Activated CD8-positive, alpha-beta memory T cell treated with anti-CD3 and anti-CD28 coated beads for 48 hours (primary cell): ENCODE measurements around the gene LAMB1.
"Not testable (repeated sequence)": the region's sequence is repeated elsewhere in the genome, so short reads cannot be mapped to it uniquely, and the experiment has no call there.

Experiments used
- DNase-seq, 3 experiments: peaks; one replicate each; pipeline ENCODE4 v3.0.0-alpha.2; 2020; ENCODE audit warnings: low read depth in 2 of 3, low spot score in 2 of 3

LAMB1 gene

DNA sequence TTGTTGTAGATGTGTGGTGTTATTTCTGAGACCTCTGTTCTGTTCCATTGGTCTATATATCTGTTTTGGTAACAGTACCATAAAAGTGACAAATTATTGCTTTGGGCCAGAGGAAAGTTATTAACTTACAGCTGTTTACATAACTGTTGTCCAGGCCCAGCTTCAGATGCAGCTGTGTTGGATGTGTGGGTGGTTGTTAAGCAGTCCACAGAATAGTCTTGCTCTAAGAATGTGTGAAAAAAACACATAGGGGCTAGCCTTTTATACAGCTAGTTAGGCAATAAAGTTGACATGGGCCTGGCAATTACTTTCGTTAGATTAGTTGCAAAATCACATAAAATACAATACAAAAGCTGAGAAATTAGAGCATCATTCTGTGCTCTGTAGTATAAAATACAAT, 80.1 kb downstream of the LAMB1 start:
- no peak for DNase-seq

DNA sequence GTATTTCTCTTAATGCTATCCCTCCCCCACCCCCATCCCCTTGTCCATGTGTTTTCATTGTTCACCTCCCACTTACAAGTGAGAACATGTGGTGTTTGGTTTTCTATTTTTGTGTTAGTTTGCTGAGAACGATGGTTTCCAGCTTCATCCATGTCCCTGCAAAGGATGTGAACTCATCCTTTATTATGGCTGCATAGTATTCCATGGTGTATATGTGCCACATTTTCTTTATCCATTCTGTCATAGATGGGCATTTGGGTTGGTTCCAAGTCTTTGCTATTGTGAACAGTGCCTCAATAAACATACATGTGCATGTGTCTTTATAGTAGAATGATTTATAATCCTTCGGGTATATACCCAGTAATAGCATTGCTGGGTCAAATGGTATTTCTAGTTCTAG, 81.1 kb downstream of the LAMB1 start:
- not testable (repeated sequence) for DNase-seq

DNA sequence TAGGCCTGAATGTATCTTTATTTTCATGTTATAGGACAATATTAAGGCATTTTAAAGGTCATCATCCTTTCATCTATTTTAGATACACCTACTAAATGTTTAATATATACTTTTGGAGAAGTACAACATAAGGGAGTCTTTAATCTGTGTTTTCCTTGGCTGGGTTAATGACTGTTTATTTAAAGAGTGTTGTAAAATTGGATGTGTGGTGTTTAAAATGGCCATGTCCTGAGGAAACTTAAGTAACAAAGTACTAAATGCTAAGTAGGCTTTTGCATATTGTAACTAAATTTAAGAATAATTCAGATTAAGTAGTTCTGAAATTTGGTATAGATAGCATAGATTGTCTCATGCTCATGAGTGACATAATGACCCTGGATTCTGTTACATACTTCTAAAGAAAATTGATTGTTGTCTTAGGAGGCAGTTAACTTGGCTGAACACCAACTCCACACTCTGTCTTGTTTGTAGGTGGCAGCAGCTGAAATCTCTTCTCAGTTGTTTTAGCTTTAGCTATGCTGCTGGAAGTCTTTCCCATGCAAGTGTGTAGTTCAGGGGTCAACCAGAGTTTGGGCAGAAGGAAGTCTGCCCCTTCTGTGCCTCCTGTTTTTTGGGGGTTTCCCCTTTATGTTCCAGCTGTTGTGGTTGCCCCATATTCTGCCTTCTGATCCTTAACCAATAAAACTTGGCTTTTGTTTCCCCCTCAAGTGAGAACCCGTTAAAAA, 82.8 kb downstream of the LAMB1 start:
- DNase-seq = no peak

- DNase-seq = no peak
These were observed 84.0 kb downstream of the LAMB1 start for GRCh38 chr7:107918948-107919347.

GRCh38 chr7:107917763-107918651, 85.0 kb downstream of the LAMB1 start:
- no peak for DNase-seq

DNA sequence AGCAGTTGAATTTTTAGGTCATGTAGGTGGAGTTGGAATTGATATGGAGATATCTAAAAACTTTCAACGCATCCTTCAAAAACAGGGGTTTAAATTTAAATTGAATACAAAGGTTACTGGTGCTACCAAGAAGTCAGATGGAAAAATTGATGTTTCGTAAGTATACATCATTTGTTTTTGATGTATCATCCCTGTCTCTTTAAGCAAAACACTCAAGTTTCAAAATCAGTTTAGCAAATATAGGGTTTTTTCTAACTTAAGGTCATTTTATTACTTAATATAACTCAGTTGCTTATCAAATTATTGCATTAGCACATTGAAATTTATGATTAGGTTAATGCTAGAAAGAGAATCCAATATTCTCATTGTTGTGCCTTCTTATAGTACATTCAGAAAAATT, 87.4 kb downstream of the LAMB1 start:
- no peak for DNase-seq

GRCh38 chr7:107914831-107915230, 88.1 kb downstream of the LAMB1 start:
- DNase-seq = no peak

DNA sequence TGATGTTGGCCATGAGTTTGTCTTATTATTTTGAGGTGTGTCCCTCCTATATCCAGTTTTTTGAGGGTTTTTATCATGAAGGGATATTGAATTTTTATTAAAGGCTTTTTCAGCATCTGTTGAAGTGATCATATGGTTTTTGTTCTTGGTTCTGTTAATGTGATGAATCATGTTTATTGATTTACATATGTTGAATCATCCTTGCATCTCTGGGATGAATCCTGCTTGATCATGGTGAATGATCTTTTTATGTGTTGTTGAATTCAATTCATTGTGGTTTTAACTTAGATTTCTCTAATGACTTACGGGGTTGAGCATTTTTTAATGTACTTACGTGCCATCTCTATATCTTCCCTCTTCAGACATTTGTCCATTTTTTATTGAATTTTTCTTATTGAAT, 89.1 kb downstream of the LAMB1 start:
- DNase-seq = no peak

DNA sequence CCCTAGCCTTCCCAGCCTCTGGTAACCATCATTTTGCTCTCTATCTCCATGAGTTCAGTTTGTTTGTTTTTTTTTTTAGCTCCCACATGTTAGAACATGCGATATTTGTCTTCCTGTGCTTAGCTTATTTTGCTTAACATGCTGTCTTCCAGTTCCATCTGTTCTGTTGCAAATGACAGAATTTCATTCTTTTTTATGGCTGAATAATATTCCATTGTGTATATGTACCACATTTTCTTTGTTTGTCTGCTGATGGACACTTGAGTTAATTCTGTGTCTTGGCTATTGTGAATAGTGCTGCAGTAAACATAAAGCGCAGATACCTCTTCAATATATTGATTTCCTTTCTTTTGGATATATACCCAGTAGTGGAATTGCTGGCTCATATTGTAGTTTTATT, 91.0 kb downstream of the LAMB1 start:
- DNase-seq = no peak

GRCh38 chr7:107909445-107909844, 93.5 kb downstream of the LAMB1 start:
- DNase-seq = no peak

DNA sequence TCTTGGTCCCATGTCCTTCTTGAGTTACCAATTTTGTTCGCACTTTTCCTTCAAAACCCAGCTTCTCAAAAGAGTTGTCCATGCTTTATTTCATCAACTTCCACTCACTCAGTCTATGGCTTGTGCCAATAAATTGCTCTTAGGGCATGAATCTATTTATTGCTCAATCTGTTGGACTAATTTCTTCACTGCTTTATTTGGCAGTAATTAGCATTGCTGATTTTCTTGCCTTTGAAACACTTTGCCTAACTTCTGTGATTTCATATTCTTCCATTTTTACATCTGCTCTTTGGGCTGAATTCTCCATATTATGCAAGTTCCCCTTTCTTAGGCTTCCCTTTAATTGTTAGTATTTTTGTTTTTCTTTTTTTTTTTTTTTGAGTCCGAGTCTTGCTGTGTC, 95.2 kb downstream of the LAMB1 start:
- DNase-seq = no peak

- no peak for DNase-seq
These were observed 100.6 kb downstream of the LAMB1 start for GRCh38 chr7:107902381-107902780.

DNA sequence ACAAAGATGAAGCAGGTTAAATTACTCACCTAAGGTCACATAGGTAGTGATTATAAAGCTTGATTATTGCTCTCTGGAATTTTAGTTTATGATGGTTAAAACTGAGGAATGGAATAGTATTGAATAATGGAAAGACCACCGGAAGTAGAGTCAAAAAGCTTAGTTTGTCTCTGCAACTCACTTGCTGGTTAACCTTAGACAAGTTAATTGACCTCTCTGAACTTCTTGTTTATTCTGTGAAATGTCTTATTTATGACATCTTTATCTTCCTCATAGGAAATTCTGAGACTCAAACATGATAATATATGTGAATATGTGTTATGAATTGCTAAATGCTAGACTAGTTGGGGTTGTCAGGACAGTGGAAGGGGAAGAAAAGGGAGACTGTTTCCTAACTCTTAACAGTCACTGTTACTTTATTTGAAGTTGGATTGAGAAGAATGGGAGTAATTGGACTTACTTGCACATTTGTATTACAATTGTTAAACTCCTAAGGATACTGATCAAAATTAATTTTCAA, 102.4 kb downstream of the LAMB1 start:
- no peak for DNase-seq

DNA sequence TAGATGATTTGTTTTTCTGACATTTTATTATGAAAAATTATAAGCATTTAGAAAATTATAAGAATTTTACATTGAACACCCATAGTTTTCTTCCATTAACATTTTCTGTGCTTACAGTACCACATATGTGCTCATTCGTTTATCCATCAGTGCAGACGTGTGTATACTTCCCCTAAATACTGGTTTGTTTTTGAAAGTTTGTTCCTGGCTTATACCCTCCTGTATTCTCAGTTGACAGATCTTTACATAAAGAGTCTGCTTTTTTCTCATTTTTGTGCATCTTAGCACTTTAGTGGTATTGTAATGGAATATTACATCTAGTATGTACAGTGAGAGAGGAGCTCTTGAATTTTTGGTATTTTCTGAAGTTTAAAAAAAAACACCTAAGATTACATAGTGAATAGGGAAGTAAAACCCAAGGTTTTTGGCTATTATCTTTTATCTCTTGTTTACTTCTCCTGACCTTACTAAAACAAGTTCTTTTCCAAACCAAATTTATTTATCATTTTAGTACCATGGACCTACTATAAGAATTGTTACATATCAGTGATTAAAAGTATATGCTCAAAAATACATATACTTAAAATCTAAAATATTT, 103.9 kb downstream of the LAMB1 start:
- DNase-seq = no peak

DNA sequence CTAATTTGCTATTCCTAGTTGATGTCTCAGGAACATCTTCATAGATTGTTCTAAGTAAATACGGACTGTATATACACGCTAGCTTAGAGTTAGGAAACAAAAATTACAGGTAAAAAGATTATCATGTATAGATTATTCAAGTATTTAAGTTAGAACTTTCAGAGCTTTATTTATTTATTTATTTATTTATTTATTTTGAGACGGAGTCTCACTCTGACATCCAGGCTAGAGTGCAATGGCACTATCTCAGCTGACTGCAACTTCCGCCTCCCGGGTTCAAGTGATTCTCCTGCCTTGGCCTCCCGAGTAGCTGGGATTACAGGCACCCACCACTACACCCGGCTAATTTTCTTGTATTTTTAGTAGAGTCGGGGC, 110.6 kb downstream of the LAMB1 start:
- DNase-seq = not testable (repeated sequence)

- no peak for DNase-seq
These were observed 111.2 kb downstream of the LAMB1 start for GRCh38 chr7:107891636-107892366.

DNA sequence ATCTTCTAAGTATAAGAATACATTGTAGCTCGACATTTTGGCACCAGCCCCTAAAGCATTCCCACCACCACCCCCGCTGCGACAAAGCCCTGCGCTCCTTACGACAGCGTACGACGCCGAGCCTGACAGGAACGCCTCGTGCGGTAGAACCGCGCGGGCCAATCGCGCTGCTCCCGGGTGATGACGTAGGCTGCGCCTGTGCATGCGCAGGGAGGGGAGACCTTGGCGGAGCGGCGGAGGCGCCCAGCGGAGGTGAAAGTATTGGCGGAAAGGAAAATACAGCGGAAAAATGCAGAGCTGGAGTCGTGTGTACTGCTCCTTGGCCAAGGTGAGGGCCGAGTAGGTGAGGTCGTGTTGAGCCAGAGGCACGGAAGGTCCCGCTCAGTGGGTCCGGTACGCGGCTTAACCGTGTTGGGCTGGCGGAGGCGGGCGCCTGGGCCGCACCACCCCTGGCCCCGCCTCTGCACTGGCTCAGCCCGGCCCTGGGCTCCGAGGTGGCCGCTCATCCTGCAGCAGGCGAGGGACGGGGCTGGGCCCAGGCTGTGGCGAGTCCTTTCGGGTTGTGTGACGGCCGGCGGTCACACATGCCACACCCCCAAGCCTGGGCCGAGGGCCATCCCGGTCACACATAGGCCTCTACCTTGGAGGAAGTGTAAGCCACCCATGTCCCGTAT, 111.9 kb downstream of the LAMB1 start, which contains the start of gene DLD:
Gene DLD, plus strand, starts transcription at position 222 of the 674 bp plus-strand sequence. Its CDS starts 68 bp downstream, at position 290.
- DNase-seq = peak; percentile 77 to 86 (median 82)

DNA sequence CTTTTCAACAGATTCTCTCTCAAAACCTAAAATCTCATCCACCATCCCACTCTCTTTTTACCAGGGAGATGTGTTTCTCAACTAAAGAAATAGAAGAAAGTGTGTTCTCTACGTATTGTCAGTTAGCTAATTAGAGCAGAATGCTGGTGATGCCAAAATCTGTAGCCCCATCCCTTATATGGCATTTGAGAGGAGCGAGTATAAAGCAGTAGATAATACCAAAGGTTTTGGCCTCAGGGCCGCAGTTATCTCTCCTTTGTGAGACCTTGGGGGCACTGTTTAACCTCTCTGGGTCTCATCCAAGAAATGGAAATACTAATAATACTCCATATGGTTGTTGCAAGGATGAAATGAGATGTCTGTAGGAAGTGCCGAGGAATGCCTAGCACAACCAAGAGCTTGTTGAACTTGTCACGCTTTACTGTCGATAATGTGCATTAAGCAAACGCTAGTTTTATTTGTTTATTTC, 112.4 kb downstream of the LAMB1 start:
- DNase-seq = no peak

- no peak for DNase-seq
These were observed 113.0 kb downstream of the LAMB1 start for GRCh38 chr7:107889992-107890391.

GRCh38 chr7:107887827-107888226, 115.1 kb downstream of the LAMB1 start:
- not testable (repeated sequence) for DNase-seq
